HepG2 (cell line): ENCODE results near the gene FGF19. TPM values are rescaled to one million over a fixed set of nuclear protein-coding genes. Genes with fewer than 3 reads are reported as not detected.

Source experiments
- ARNTL ChIP-seq: sonication (generic); formaldehyde crosslinking; IDR thresholded peaks from 2 replicates; pipeline ENCODE4 v1.4.0; 2020; ENCODE audit warnings: mild to moderate bottlenecking, missing genetic modification reagents
- CBX1 ChIP-seq: IDR thresholded peaks from one replicate; pipeline ENCODE4 v1.6.1; 2016; ENCODE audit warnings: antibody characterized with exemption, low read depth
- HMGA1 ChIP-seq: sonication (generic); formaldehyde crosslinking; conservative IDR thresholded peaks from 2 replicates; pipeline ENCODE4 v1.4.0; 2020; ENCODE audit warnings: missing genetic modification reagents
- KDM1A ChIP-seq: IDR thresholded peaks from 2 replicates; pipeline ENCODE4 v1.6.1; 2016; ENCODE audit warnings: missing compliant biosample characterization
- KDM4B ChIP-seq: sonication (generic); formaldehyde crosslinking; IDR thresholded peaks from 2 replicates; pipeline ENCODE4 v1.4.0; 2020; ENCODE audit warnings: missing genetic modification reagents
- KLF15 ChIP-seq: sonication (generic); formaldehyde crosslinking; IDR thresholded peaks from 2 replicates; pipeline ENCODE4 v1.8.1; 2023; ENCODE audit warnings: borderline replicate concordance, mild to moderate bottlenecking, inconsistent platforms, missing genetic modification reagents, mixed read lengths
- PHF21A ChIP-seq: sonication (generic); formaldehyde crosslinking; IDR thresholded peaks from 2 replicates; pipeline ENCODE4 v1.5.0; 2020; ENCODE audit warnings: mild to moderate bottlenecking, missing genetic modification reagents
- POLR2A ChIP-seq, 2 experiments: IDR thresholded peaks; 2 replicates each; pipeline ENCODE4 v1.6.1; 2011; ENCODE audit warnings: low read depth in 2 of 2, low read length in 2 of 2, mild to moderate bottlenecking in 1 of 2, moderate library complexity in 1 of 2; ENCODE audit not compliant: insufficient read depth in 1 of 2
- POLR2G ChIP-seq: fragments of 200-400 bp; formaldehyde crosslinking; IDR thresholded peaks from 2 replicates; pipeline ENCODE4 v1.6.1; 2018; ENCODE audit warnings: mild to moderate bottlenecking, low read depth, low read length, moderate library complexity
- RBFOX2 ChIP-seq: fragments of 200-400 bp; formaldehyde crosslinking; IDR thresholded peaks from 2 replicates; pipeline ENCODE4 v1.6.1; 2017; ENCODE audit warnings: low read depth, mild to moderate bottlenecking, low read length
- SRY ChIP-seq: sonication (generic); formaldehyde crosslinking; IDR thresholded peaks from 2 replicates; pipeline ENCODE4 v1.8.0; 2022; ENCODE audit warnings: mild to moderate bottlenecking, missing genetic modification reagents
- TBL1XR1 ChIP-seq: fragments of 150-350 bp; IDR thresholded peaks from 2 replicates; pipeline ENCODE4 v1.6.1; 2014; ENCODE audit warnings: borderline replicate concordance, low read length; ENCODE audit not compliant: partially characterized antibody
- THAP8 ChIP-seq: sonication (generic); formaldehyde crosslinking; IDR thresholded peaks from 2 replicates; pipeline ENCODE4 v1.5.1; 2020; ENCODE audit warnings: missing genetic modification reagents, mild to moderate bottlenecking, borderline replicate concordance
- TRAFD1 ChIP-seq: sonication (generic); formaldehyde crosslinking; IDR thresholded peaks from 2 replicates; pipeline ENCODE4 v1.5.1; 2020; ENCODE audit warnings: missing genetic modification reagents, mild to moderate bottlenecking, borderline replicate concordance
- ZFP91 ChIP-seq: sonication (generic); formaldehyde crosslinking; IDR thresholded peaks from 2 replicates; pipeline ENCODE4 v1.9.0; 2022; ENCODE audit warnings: missing genetic modification reagents, mild to moderate bottlenecking, borderline replicate concordance
- ZFY ChIP-seq: sonication (generic); formaldehyde crosslinking; IDR thresholded peaks from 2 replicates; pipeline ENCODE4 v1.4.0; 2020; ENCODE audit warnings: missing genetic modification reagents
- ZNF337 ChIP-seq: sonication (generic); formaldehyde crosslinking; IDR thresholded peaks from 2 replicates; pipeline ENCODE4 v1.5.1; 2020; ENCODE audit warnings: missing genetic modification reagents, low read depth, mild to moderate bottlenecking, borderline replicate concordance
- ZNF616 ChIP-seq: sonication (generic); formaldehyde crosslinking; IDR thresholded peaks from 2 replicates; pipeline ENCODE4 v1.5.0; 2020; ENCODE audit warnings: low read depth, mild to moderate bottlenecking, missing genetic modification reagents
- ZSCAN25 ChIP-seq: sonication (generic); formaldehyde crosslinking; IDR thresholded peaks from 2 replicates; pipeline ENCODE4 v1.8.0; 2022; ENCODE audit warnings: mild to moderate bottlenecking, missing genetic modification reagents
- polyA plus RNA-seq, 8 experiments: library from polyadenylated mRNA; depleted of rRNA in 3 of 8; stranded (reverse) in 7 of 8; unstranded in 1 of 8; fragments of >200 nt; fragmentation: Illumina TruSeq in 4 of 8; extraction: Trizol in 4 of 8; gene quantifications; 2 replicates each; pipeline versions ENCODE4 v1.2.1 to v1.2.3, GENCODE V29; 2011 to 2016; ENCODE audit warnings: low read depth in 4 of 8, missing spikeins in 1 of 8, mixed read lengths in 1 of 8; ENCODE audit not compliant: insufficient read depth in 1 of 8
- total RNA-seq, 5 experiments: library from RNA; depleted of rRNA; stranded (reverse); fragments of >200 nt; fragmentation: Illumina TruSeq; extraction: Trizol; gene quantifications; 2 replicates each; pipeline ENCODE4 v1.2.3, GENCODE V29; 2016; ENCODE audit warnings: low read depth in 1 of 5
- TF ChIP-seq, protein P1 (sequence below): sonication (generic); formaldehyde crosslinking; IDR thresholded peaks from 2 replicates; pipeline ENCODE4 v1.4.0; 2020; ENCODE audit warnings: missing genetic modification reagents; ENCODE audit errors: not compliant biosample characterization

FGF19 gene
- total and polyA plus RNA-seq, 2 of the 13 experiments (the other 11 are each of a cell fraction or from before 2014, with no cell fraction given): 0.07 TPM; not detected in 1

DNA sequence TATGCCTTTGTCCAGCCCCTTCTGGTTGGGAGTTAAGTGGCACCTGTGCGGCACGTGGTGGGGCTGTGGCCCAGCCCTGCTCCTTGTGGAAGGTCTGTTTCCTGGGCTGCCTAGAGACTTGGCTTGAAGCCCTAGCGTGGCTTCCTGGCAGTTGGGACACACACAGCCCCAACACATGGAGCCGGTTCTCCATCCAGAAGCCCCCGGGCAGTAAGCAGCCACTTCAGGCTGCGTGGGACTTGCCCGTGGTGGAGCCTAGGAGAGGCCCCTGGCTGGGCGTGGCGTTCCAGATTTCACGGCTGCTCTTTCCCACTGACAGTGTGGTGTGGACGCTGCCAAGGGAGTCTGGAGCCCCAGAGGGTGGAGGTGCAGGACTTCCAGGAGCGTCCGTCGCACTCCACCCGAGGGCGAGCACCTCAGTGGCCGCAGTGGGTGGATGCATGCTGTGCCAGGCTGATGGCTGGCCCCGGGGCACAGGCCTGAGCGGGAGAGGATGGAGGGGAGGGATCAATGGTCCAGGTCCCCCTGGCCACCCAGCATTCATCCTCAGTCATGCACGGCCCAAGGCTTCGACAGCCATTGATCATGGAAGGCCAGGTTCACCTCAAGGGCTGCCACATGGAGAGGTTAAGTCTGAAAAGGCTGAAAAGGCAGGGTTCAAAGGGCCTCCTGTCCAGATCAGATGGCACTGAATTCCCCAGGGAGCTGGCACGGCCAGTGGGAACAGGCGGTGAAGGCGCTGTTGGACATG lies 53.6 kb downstream of the FGF19 start (continued):
- TF ChIP-seq KDM4B (CRISPR knock-in tag): no peak
- TF ChIP-seq TRAFD1 (CRISPR knock-in tag): no peak
- no peak for TF ChIP-seq SRY (CRISPR knock-in tag)
- TF ChIP-seq ZFY (CRISPR knock-in tag): no peak
- TF ChIP-seq TBL1XR1: no peak
- TF ChIP-seq THAP8 (CRISPR knock-in tag): no peak
- TF ChIP-seq ZSCAN25 (CRISPR knock-in tag): no peak
- no peak for TF ChIP-seq ZNF616
- 0 out of 4 replicates have a peak, but pooled peaks of 1 of the 2 experiments have one; percentile 5 for TF ChIP-seq POLR2A (IDR thresholded peaks at IDR 0.05; ENCODE audit: insufficient read depth in 1 of 2, low read depth in 2 of 2, low read length in 2 of 2)
- peak; percentile 71 for TF ChIP-seq RBFOX2
- TF ChIP-seq ZFP91 (CRISPR knock-in tag): 0 out of 2 replicates have a peak, but pooled peaks have one; percentile 12
- no peak for TF ChIP-seq ARNTL
- TF ChIP-seq ZNF337 (CRISPR knock-in tag): no peak
- TF ChIP-seq, protein P1, sequence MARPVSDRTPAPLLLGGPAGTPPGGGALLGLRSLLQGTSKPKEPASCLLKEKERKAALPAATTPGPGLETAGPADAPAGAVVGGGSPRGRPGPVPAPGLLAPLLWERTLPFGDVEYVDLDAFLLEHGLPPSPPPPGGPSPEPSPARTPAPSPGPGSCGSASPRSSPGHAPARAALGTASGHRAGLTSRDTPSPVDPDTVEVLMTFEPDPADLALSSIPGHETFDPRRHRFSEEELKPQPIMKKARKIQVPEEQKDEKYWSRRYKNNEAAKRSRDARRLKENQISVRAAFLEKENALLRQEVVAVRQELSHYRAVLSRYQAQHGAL: no peak
- TF ChIP-seq KDM1A (CRISPR knock-in tag): no peak
- TF ChIP-seq HMGA1 (CRISPR knock-in tag): no peak
- TF ChIP-seq CBX1: no peak
- no peak for TF ChIP-seq PHF21A (CRISPR knock-in tag)
- TF ChIP-seq POLR2G: peak; percentile 43
- TF ChIP-seq KLF15 (CRISPR knock-in tag): 0 out of 2 replicates have a peak, but pooled peaks have one; percentile 27
